Cardiac fibroblast (primary cell): ENCODE data around the gene YPEL2.

ENCODE experiments used
- DNase-seq, 2 donors: peaks; one replicate each; pipeline versions ENCODE4 v3.0.0 to v3.0.0-alpha.2; 2010; ENCODE audit warnings: low read depth in 2 of 2
- H3K4me3 ChIP-seq, 2 donors: replicated peaks in 1 of 2; 1 replicate in 1 of 2; 2 replicates in 1 of 2; pipeline ENCODE4 v1.5.1; 2011; ENCODE audit warnings: low read depth in 2 of 2, low read length in 2 of 2, mild to moderate bottlenecking in 2 of 2, moderate library complexity in 1 of 2
- CTCF ChIP-seq: IDR thresholded peaks from one replicate; pipeline ENCODE4 v1.5.1; 2011; ENCODE audit warnings: low read depth, mild to moderate bottlenecking, low read length, inconsistent platforms

Gene YPEL2

GRCh38 chr17:59296190-59296589 is 35.3 kb upstream of the YPEL2 start:
- no peak for DNase-seq
- no peak for TF ChIP-seq CTCF
- no peak overlapping the region for H3K4me3 ChIP-seq

GRCh38 chr17:59298521-59298920 is 32.9 kb upstream of the YPEL2 start:
- no peak for DNase-seq
- H3K4me3 ChIP-seq, result no peak overlapping the region
- no peak for TF ChIP-seq CTCF

GRCh38 chr17:59299400-59300092 is 31.9 kb upstream of the YPEL2 start:
- no peak for TF ChIP-seq CTCF

GRCh38 chr17:59300941-59301340 is 30.5 kb upstream of the YPEL2 start:
- no peak for TF ChIP-seq CTCF
- H3K4me3 ChIP-seq, result no peak overlapping the region

More at GRCh38 chr17:59299400-59300092, 31.9 kb upstream of the YPEL2 start:
- peak in 1 of 2 donors; percentile 3 for DNase-seq
- H3K4me3 ChIP-seq, result no peak overlapping the region

DNA sequence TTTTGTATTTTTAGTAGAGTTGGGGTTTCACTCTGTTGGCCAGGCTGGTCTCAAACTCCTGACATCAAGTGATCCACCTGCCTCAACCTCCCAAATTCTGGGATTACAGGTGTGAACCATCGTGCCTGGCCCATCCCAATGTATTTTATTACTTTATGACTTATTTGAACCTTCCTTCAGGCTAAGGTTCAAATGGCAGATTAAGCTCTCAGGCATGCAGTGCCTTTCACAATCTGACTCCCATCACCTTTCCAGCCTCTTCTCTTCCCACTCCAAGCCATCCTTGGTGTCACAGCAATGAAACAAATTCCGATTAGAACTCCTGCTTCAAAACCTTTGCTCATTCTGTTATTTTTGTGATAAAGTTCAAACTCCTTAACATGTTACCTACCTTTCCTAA is 26.6 kb upstream of the YPEL2 start:
- H3K4me3 ChIP-seq, result no peak overlapping the region
- no peak for DNase-seq
- TF ChIP-seq CTCF, result no peak

More at GRCh38 chr17:59300941-59301340, 30.5 kb upstream of the YPEL2 start:
- DNase-seq, result no peak

- TF ChIP-seq CTCF, result no peak
- H3K4me3 ChIP-seq, result no peak overlapping the region
- DNase-seq, result no peak
Measured at GRCh38 chr17:59310263-59310920, 21.1 kb upstream of the YPEL2 start.
